B cell (primary cell): ENCODE data around the gene EYS. TPM values are rescaled to one million over a fixed set of nuclear protein-coding genes. Genes with fewer than 3 reads are reported as not detected.

Experiments used
- ATAC-seq: fragments of 200-7000 bp; cut with Tn5 transposase; one replicate; pipeline ENCODE4 v1.10.0; 2021; ENCODE audit warnings: low read depth, mild to moderate bottlenecking, moderate number of reproducible peaks, moderate library complexity
- CTCF ChIA-PET: fragments of 350-600 bp; sonication (Branson Sonifier 250); formaldehyde crosslinking; loops from one replicate; lab custom pipeline; 2021; ENCODE audit warnings: antibody characterized with exemption, inconsistent platforms; lab: Charles Lee
- POLR2A ChIA-PET: fragments of 350-600 bp; sonication (Branson Sonifier 250); formaldehyde crosslinking; loops from one replicate; lab custom pipeline; 2021; ENCODE audit warnings: antibody characterized with exemption; lab: Charles Lee
- DNase-seq: peaks from one replicate; pipeline ENCODE4 v3.0.0; 2013
- H2AFZ ChIP-seq: 2 replicates; pipeline ENCODE4 v1.6.1; 2012; ENCODE audit warnings: mild to moderate bottlenecking, low read depth, low read length; ENCODE audit not compliant: insufficient read depth, poor library complexity, severe bottlenecking
- H3K27ac ChIP-seq, 2 donors: 1 replicate in 1 of 2; 2 replicates in 1 of 2; pipeline ENCODE4 v1.5.1; 2012 to 2013; ENCODE audit warnings: low read length in 2 of 2, mild to moderate bottlenecking in 2 of 2, moderate library complexity in 1 of 2
- H3K27me3 ChIP-seq, 4 experiments: fragments of 200-600 bp in 1 of 4; sonication (generic) in 1 of 4; replicated peaks in 1 of 4; 1 replicate in 2 of 4; 2 replicates in 2 of 4; pipeline versions ENCODE4 v1.6.1 to v1.7.0; 2013 to 2016; ENCODE audit warnings: low read length in 3 of 4, mild to moderate bottlenecking in 2 of 4, mixed read lengths in 1 of 4, moderate library complexity in 1 of 4; ENCODE audit not compliant: insufficient read depth in 4 of 4, control insufficient read depth in 3 of 4; ENCODE audit errors: control extremely low read depth in 1 of 4
- H3K36me3 ChIP-seq, 2 experiments: replicated peaks in 1 of 2; 1 replicate in 1 of 2; 2 replicates in 1 of 2; pipeline versions ENCODE4 v1.6.1 to v1.7.1; 2013; ENCODE audit warnings: low read length in 1 of 2; ENCODE audit not compliant: insufficient read depth in 2 of 2, control insufficient read depth in 1 of 2; ENCODE audit errors: control extremely low read depth in 1 of 2, extremely low read depth in 1 of 2
- H3K4me1 ChIP-seq, 2 donors: fragments of 200-600 bp in 1 of 2; sonication (generic) in 1 of 2; 1 replicate in 1 of 2; 2 replicates in 1 of 2; pipeline versions ENCODE4 v1.5.1 to v1.6.1; 2013 to 2017; ENCODE audit warnings: low read length in 2 of 2; ENCODE audit not compliant: control insufficient read depth in 2 of 2, insufficient read depth in 2 of 2
- H3K4me2 ChIP-seq: replicated peaks from 2 replicates; pipeline ENCODE3; 2012; ENCODE audit warnings: mild to moderate bottlenecking, low read depth, low read length; ENCODE audit not compliant: poor library complexity, severe bottlenecking
- H3K4me3 ChIP-seq, 5 experiments: fragments of 200-600 bp in 1 of 5; sonication (generic) in 1 of 5; 1 replicate in 3 of 5; 2 replicates in 2 of 5; pipeline versions ENCODE4 v1.5.1 to v1.7.0; 2011 to 2016; ENCODE audit warnings: low read length in 4 of 5, mild to moderate bottlenecking in 4 of 5, low read depth in 2 of 5, control low read depth in 1 of 5, moderate library complexity in 1 of 5; ENCODE audit not compliant: insufficient read depth in 1 of 5; ENCODE audit errors: control extremely low read depth in 1 of 5, extremely low read depth in 1 of 5
- H3K79me2 ChIP-seq: fragments of 200-600 bp; sonication (generic); one replicate; pipeline ENCODE4 v1.6.0; 2016; ENCODE audit warnings: low read length; ENCODE audit not compliant: control insufficient read depth, insufficient read depth
- H3K9ac ChIP-seq: fragments of 200-600 bp; sonication (generic); 2 replicates; pipeline ENCODE4 v1.6.1; 2017; ENCODE audit warnings: mild to moderate bottlenecking, low read length, moderate library complexity
- H3K9me3 ChIP-seq, 3 donors: one replicate each; pipeline versions ENCODE4 v1.6.1 to v1.7.1; 2013; ENCODE audit warnings: low read length in 2 of 3; ENCODE audit not compliant: control insufficient read depth in 2 of 3, insufficient read depth in 1 of 3; ENCODE audit errors: control extremely low read depth in 1 of 3
- H4K20me1 ChIP-seq: 2 replicates; pipeline ENCODE4 v1.6.0; 2012; ENCODE audit warnings: mild to moderate bottlenecking, low read length; ENCODE audit not compliant: insufficient read depth, control insufficient read depth, poor library complexity, severe bottlenecking
- H3K27ac Mint-ChIP-seq: one replicate; pipeline ENCODE4 v1.8.0; 2021; ENCODE audit warnings: mixed read lengths
- H3K27me3 Mint-ChIP-seq: one replicate; pipeline ENCODE4 v1.8.0; 2021; ENCODE audit warnings: mixed read lengths
- H3K4me1 Mint-ChIP-seq: one replicate; pipeline ENCODE4 v1.8.0; 2021; ENCODE audit warnings: mixed read lengths
- H3K4me3 Mint-ChIP-seq: one replicate; pipeline ENCODE4 v1.8.0; 2021; ENCODE audit warnings: mixed read lengths
- H3K9me3 Mint-ChIP-seq: one replicate; pipeline ENCODE4 v1.8.0; 2022; ENCODE audit warnings: mixed read lengths; ENCODE audit not compliant: insufficient read depth
- CTCF ChIP-seq: fragments of 200-600 bp; IDR thresholded peaks from one replicate; pipeline ENCODE4 v1.8.0; 2022; ENCODE audit warnings: antibody characterized with exemption, mild to moderate bottlenecking
- EZH2 ChIP-seq: IDR thresholded peaks from 2 replicates; pipeline ENCODE4 v1.6.1; 2012; ENCODE audit warnings: borderline replicate concordance, low read depth, mild to moderate bottlenecking, moderate library complexity, low read length; ENCODE audit not compliant: insufficient read depth, poor library complexity, severe bottlenecking
- WGBS: methylation state at CpG from one replicate; pipeline ENCODE4 v1.1.5; 2013; ENCODE audit warnings: missing lambda C conversion rate; ENCODE audit not compliant: insufficient coverage; 5-methylcytosine and 5-hydroxymethylcytosine counted together
- intact Hi-C: fragments of 100-400 bp; cut with micrococcal nuclease; formaldehyde crosslinking; loops from one replicate; pipeline ENCODE4 v1.10.0; 2022
- polyA plus RNA-seq: library from polyadenylated mRNA; depleted of rRNA; stranded (reverse); fragments of >200 nt; gene quantifications from 2 replicates; pipeline ENCODE4 v1.2.3, GENCODE V29; 2012
- total RNA-seq, 2 donors: library from RNA; stranded (reverse); fragments of 120-200 nt in 1 of 2; gene quantifications; 1 replicate in 1 of 2; 2 replicates in 1 of 2; pipeline versions ENCODE4 v1.2.3 to v1.2.4, GENCODE V29; 2013 to 2022

EYS gene
- total and polyA plus RNA-seq, 2 donors (not counting 1 experiment from before 2014, with no cell fraction given) = not detected

DNA sequence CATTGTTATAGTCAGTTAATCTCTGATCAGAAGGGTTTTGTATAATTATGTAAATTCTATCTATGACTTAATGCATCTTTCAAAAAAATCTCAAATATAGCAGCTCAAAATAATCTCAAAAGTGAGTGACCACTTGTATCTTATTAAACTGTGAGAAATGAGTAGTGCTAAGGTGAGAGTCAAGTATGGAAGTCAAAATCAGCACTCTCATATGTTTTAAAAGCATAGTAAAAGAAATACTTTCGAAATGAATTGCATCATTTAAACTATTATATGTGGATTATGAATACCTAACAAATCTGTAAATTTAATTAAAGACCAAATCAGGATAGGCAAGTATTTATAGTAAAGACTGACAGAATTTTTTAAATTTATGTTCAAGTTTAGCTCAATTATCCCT, 1425.9 kb downstream of the EYS start:
- intact Hi-C loops = no loop called here
- ChIA-PET POLR2A (no interaction called here), CTCF (no interaction called here)

GRCh38 chr6:64280569-64280968, 1426.5 kb downstream of the EYS start:
- no peaks in the 10 kb centered on the region for H3K9me3 Mint-ChIP-seq
- no peaks in the 10 kb centered on the region for H3K4me1 ChIP-seq
- H3K4me2 ChIP-seq = no peak overlapping the region
- ChIA-PET CTCF (no interaction called here), POLR2A (no interaction called here)
- H2AFZ ChIP-seq = no peak overlapping the region
- H4K20me1 ChIP-seq = no peaks in the 10 kb centered on the region
- H3K27me3 ChIP-seq = no peaks in the 10 kb centered on the region
- intact Hi-C loops = no loop called here
- H3K27ac ChIP-seq = no peak overlapping the region
- ATAC-seq = no peak
- TF ChIP-seq EZH2 (no peak), CTCF (no peak)
- DNase-seq = no peak
- no peak overlapping the region for H3K9ac ChIP-seq
- no peak overlapping the region for H3K4me3 ChIP-seq
- H3K36me3 ChIP-seq = no peaks in the 10 kb centered on the region
- WGBS = no CpG with 5 or more reads among the region's 1 CpG
- H3K79me2 ChIP-seq = no peaks in the 10 kb centered on the region
- H3K27me3 Mint-ChIP-seq = no peaks in the 10 kb centered on the region
- no peaks in the 10 kb centered on the region for H3K4me1 Mint-ChIP-seq
- H3K4me3 Mint-ChIP-seq = no peak overlapping the region
- no peak overlapping the region for H3K27ac Mint-ChIP-seq
- H3K9me3 ChIP-seq = peaks cover 0 to 4% (median 0%) of the 10 kb centered on the region in 3 donors

More for the DNA sequence above, 1425.9 kb downstream of the EYS start:
- no peaks in the 10 kb centered on the region for H3K4me1 Mint-ChIP-seq
- H3K27ac Mint-ChIP-seq = no peak overlapping the region
- ATAC-seq (no peak), DNase-seq (no peak)
- Histone ChIP-seq H3K4me1 (no peaks in the 10 kb centered on the region), H3K27ac (no peak overlapping the region), H3K9ac (no peak overlapping the region), H3K4me2 (no peak overlapping the region), H2AFZ (no peak overlapping the region), H3K79me2 (no peaks in the 10 kb centered on the region), H3K9me3 (peaks cover 0 to 4% (median 0%) of the 10 kb centered on the region in 3 donors), H4K20me1 (no peaks in the 10 kb centered on the region), H3K4me3 (no peak overlapping the region), H3K27me3 (no peaks in the 10 kb centered on the region), H3K36me3 (no peaks in the 10 kb centered on the region)
- H3K27me3 Mint-ChIP-seq = no peaks in the 10 kb centered on the region
- no CpG with 5 or more reads among the region's 1 CpG for WGBS
- no peaks in the 10 kb centered on the region for H3K9me3 Mint-ChIP-seq
- no peak overlapping the region for H3K4me3 Mint-ChIP-seq
- TF ChIP-seq EZH2 (no peak), CTCF (no peak)
